Measurements from ENCODE around the gene CST3. TPM values are rescaled to one million over a fixed set of nuclear protein-coding genes. Genes with fewer than 3 reads are reported as not detected.

CST3 gene
- total RNA-seq, 4 donors from 2014 or later: 951 to 1,877 (median 1,344) TPM

- H3K4me3 ChIP-seq: no peak overlapping the region
- H3K9me3 ChIP-seq: no peaks in the 10 kb centered on the region
- 74 to 78% methylated on average over 2 of the region's 2 CpGs for WGBS, 2 donors (ENCODE audit: low coverage in 1 of 2)
- H3K27me3 ChIP-seq: peaks cover 19% of the 10 kb centered on the region
- ATAC-seq: no peak
- no peaks in the 10 kb centered on the region for H3K36me3 ChIP-seq
- TF ChIP-seq EP300 (IDR thresholded peaks at IDR 0.05) (no peak), POLR2A (IDR thresholded peaks at IDR 0.05) (no peak), POLR2AphosphoS5 (IDR thresholded peaks at IDR 0.05) (no peak), CTCF (IDR thresholded peaks at IDR 0.05) (no peak)
- no peak overlapping the region for H3K27ac ChIP-seq
- no peaks in the 10 kb centered on the region for H3K4me1 ChIP-seq
These were observed 45.5 kb upstream of the CST3 start for GRCh38 chr20:23683281-23683680.

GRCh38 chr20:23680146-23680545 lies 42.4 kb upstream of the CST3 start:
- TF ChIP-seq POLR2AphosphoS5 (IDR thresholded peaks at IDR 0.05) (no peak), CTCF (IDR thresholded peaks at IDR 0.05) (no peak), POLR2A (IDR thresholded peaks at IDR 0.05) (no peak), EP300 (IDR thresholded peaks at IDR 0.05) (no peak)
- no peaks in the 10 kb centered on the region for H3K9me3 ChIP-seq
- no peak overlapping the region for H3K4me3 ChIP-seq
- peaks cover 10% of the 10 kb centered on the region for H3K27me3 ChIP-seq
- no peaks in the 10 kb centered on the region for H3K36me3 ChIP-seq
- H3K27ac ChIP-seq: no peak overlapping the region
- ATAC-seq: no peak
- no peaks in the 10 kb centered on the region for H3K4me1 ChIP-seq

- Histone ChIP-seq H3K36me3 (no peaks in the 10 kb centered on the region), H3K4me3 (no peak overlapping the region), H3K27me3 (peaks cover 8% of the 10 kb centered on the region), H3K27ac (no peak overlapping the region), H3K4me1 (no peaks in the 10 kb centered on the region), H3K9me3 (no peaks in the 10 kb centered on the region)
- no peak for ATAC-seq
- TF ChIP-seq POLR2A (IDR thresholded peaks at IDR 0.05) (no peak), CTCF (IDR thresholded peaks at IDR 0.05) (no peak), POLR2AphosphoS5 (IDR thresholded peaks at IDR 0.05) (no peak), EP300 (IDR thresholded peaks at IDR 0.05) (no peak)
- WGBS, 2 donors (ENCODE audit: low coverage in 1 of 2): 76 to 81% methylated on average over 5 of the region's 7 CpGs
These were observed 41.7 kb upstream of the CST3 start for GRCh38 chr20:23679133-23680092.

- TF ChIP-seq POLR2A (IDR thresholded peaks at IDR 0.05): no peak
- TF ChIP-seq CTCF (IDR thresholded peaks at IDR 0.05): no peak
- no peak for TF ChIP-seq POLR2AphosphoS5 (IDR thresholded peaks at IDR 0.05)
- no peak for TF ChIP-seq EP300 (IDR thresholded peaks at IDR 0.05)
- Histone ChIP-seq H3K4me1 (no peaks in the 10 kb centered on the region), H3K9me3 (no peaks in the 10 kb centered on the region), H3K36me3 (no peaks in the 10 kb centered on the region), H3K27me3 (no peaks in the 10 kb centered on the region), H3K27ac (no peak overlapping the region), H3K4me3 (no peak overlapping the region)
- no peak for ATAC-seq
- 63 to 100% methylated on average over 1 of the region's 1 CpG for WGBS, 2 donors (ENCODE audit: low coverage in 1 of 2)
These were observed 35.5 kb upstream of the CST3 start for GRCh38 chr20:23673209-23673608.

- H3K36me3 ChIP-seq: no peaks in the 10 kb centered on the region
- H3K4me3 ChIP-seq: no peak overlapping the region
- TF ChIP-seq EP300 (IDR thresholded peaks at IDR 0.05): no peak
- TF ChIP-seq POLR2AphosphoS5 (IDR thresholded peaks at IDR 0.05): no peak
- no peak for TF ChIP-seq CTCF (IDR thresholded peaks at IDR 0.05)
- no peak for TF ChIP-seq POLR2A (IDR thresholded peaks at IDR 0.05)
- no peak overlapping the region for H3K27ac ChIP-seq
- ATAC-seq: no peak
- 90 to 100% methylated on average over 1 of the region's 1 CpG for WGBS, 2 donors (ENCODE audit: low coverage in 1 of 2)
- H3K27me3 ChIP-seq: no peaks in the 10 kb centered on the region
- H3K9me3 ChIP-seq: no peaks in the 10 kb centered on the region
- no peaks in the 10 kb centered on the region for H3K4me1 ChIP-seq
These were observed 34.4 kb upstream of the CST3 start for GRCh38 chr20:23672158-23672557.

All from gastroesophageal sphincter (tissue), 4 donors.